ENCODE measurements around the gene SLIT1.
A peak's percentile ranks its signal among the peaks of the same experiment; 100 is the strongest.

The SLIT1 gene

DNA sequence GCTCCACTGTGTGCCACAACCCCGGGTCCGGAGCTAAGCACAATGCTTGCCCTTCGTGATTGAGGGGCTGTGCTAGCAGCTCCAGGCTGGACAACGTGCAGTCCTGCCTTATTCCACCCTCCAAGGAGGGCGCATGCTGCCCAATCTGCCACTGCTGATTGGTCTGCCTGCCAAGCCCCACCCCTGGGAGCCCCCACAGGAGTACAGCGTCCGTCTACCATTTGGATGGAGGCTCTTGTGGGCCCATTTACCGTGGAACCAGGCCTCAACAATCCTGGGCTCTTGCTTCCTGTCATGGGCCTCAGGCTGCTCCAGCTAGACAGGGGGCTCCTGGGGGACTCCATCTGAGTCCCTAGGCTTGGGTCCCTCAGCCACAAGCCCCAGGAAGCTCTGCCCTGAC, 173.3 kb downstream of the SLIT1 start:
- no peak for DNase-seq (ENCODE audit: insufficient read length, low spot score)
- no peak for FAIRE-seq

DNA sequence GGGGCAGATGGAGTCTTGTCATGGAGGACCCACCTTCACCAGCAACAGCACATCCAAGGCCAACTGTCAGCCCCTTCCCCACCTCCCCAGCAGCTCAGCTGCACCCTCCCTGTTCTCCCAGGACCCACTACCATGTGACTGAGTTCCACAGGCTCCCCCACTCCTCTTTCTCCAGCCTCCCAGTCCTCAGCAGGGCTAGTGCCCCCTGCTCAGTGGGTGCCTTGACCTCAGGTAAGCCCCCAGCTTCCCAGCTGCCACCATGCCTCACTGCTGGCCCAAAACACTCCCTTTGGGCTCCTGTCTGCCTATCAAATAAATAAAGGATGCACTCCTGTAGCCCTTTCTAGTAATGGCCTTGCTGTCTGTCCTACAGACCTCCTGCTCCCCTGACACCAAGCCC, 174.4 kb downstream of the SLIT1 start:
- FAIRE-seq (no peak), DNase-seq (ENCODE audit: insufficient read length, low spot score) (no peak)

DNA sequence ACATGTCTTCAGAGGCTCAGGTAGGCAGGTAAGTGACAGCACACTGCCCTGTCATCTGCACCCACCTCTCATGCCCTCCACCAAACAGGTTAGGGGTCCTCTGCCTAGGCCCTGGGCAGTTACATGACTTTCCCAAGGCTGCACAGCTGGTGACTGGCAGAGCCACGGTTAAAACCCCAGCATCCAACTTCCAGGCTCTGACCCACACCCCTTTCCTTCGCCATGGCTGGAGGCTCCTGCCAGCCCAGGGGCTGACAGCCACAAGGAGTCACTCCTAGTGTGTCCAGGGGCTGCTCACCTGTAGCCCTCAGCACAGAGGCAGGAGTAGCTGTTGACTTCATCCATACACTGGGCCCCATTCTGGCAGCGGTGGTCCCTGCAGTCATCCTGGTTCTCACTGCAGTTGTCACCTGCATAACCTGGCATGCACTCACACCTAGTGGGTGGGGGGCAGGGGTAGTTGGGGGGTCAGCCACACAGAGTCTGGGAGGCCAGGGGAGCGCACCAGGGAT, 175.0 kb downstream of the SLIT1 start:
- no peak for FAIRE-seq
- no peak for DNase-seq (ENCODE audit: insufficient read length, low spot score)

DNA sequence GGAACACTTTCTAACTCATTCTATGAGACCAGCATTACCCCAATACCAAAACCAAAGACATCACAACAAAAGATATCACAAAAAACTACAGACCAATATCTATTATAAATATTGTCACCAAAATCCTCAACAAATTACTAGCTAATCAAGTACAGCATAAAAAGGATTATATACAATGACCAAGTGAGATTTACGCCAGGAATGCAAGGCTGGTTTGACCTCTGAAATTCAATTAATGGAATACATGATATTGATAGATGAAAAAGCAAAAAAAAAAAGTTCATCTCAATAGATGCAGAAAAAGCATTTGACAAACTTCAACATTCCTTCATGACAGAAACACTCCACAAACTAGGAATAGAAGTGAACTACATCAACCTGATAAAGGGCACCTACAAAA, 178.3 kb downstream of the SLIT1 start:
- no peak for FAIRE-seq
- no peak for DNase-seq (ENCODE audit: insufficient read length, low spot score)

DNA sequence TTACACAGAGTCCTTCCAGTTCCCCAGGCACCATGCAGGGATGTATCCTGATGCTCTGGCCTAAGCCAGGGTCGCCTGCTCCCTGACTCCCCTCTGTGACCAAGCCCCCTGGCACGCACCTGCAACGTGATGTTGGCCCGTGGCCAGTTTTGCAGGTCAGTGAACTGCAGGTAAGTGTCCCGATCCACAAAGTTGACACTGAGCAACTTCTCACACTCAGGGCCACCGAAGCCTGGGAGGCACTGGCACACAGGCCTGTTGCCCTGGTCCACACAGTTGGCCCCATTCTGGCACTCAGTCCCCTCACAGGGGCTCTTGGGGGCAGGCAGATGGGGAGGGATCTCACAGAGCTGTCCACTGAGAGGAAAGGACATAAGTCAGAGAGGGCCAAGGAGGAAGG, 179.4 kb downstream of the SLIT1 start:
- FAIRE-seq (no peak), DNase-seq (ENCODE audit: insufficient read length, low spot score) (no peak)

DNA sequence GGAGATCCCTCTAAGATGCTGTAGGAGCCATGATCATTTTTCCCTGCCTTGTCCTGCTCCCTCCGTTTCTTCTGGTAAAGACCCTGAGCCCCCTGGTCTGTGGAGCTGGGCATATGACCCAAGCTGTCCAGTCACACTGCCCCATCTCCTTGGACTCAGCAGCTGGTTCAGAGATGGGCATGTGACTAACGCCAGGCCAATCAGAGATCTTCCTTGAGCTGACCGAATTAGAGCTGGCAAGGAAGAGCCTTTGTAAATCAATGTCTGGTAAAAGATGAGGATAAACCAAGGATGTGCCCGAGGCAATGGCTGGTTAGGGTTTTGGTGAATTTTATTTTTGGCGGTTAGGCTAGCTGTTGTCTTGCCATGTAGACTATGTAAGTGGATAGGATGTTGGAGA, 180.4 kb downstream of the SLIT1 start:
- DNase-seq (ENCODE audit: insufficient read length, low spot score) (no peak), FAIRE-seq (peak; percentile 28)

DNA sequence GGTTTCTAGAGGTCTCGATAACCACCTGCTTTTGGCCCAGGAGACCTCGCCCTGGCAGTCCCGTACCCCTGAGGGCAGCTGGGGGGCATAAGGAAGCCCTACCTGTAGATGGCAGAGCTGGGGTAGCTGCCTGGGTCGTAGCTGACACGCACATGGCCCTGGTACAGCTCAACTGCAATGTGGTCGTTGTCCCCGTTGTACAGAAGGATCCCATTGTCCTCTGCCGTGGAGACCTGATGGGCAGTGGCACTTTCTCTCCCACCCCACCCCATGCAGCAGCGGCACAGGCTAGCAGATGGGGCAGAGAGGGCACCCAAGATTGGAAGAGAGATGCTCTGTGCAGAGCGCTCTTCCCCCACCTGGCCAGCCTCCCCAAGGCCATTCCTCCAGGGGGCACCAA, 181.2 kb downstream of the SLIT1 start:
- DNase-seq (ENCODE audit: insufficient read length, low spot score), result no peak

DNA sequence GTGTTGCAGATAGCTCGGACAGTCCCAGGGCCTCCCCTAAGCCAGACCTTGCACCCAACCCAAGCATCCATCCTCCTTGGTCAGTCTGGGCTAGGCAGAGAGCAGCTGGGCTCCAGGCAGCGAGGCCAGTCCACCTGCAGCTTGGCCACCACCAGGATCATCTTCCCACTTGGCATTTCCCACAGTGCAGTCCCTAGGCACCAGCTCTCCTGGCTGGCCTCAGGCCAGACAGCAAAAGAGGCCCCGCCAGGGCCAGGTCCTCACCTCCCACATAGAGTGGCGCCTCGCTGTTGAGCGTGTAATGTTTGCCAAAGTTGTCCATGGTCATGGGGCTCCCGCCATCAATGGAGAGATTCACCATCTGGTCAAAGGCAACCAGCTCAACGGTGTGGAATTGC, 182.0 kb downstream of the SLIT1 start:
- no peak for DNase-seq (ENCODE audit: insufficient read length, low spot score)
- FAIRE-seq, result no peak

More for the DNA sequence above, 181.2 kb downstream of the SLIT1 start:
- FAIRE-seq, result no peak

DNA sequence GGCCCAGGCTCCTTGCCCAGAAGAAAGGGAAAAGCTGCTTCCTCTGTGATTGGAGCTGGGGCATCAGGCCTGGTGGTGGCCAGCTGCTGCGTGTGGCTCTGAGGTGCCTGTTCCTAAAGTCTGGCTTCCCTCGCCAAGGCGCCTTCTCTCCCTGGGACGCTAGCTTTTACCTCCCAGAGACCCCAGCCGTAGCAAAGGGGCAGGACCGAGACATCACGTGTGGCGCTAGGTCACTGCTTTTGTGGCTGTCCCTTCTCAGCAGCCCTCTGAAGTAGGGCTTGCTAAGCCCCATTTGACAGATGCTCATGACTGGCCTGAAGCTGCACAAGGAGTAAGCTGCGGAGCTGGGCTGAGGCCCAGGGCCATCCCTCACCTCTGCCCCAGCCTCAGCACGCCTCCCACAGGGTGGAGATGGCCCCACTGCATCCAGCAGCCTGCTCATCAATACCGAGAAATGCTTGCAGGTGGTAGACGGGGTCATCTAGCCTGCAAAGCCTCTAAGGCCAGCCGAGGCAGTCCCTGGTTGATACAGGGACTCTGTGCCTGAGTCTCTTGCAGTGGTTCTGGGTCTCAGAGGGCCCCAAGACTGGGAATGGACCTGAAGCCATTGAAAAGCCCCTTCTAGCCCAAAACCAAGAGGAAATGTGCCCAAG, 182.5 kb downstream of the SLIT1 start:
- no peak for DNase-seq (ENCODE audit: insufficient read length, low spot score)
- no peak for FAIRE-seq

DNA sequence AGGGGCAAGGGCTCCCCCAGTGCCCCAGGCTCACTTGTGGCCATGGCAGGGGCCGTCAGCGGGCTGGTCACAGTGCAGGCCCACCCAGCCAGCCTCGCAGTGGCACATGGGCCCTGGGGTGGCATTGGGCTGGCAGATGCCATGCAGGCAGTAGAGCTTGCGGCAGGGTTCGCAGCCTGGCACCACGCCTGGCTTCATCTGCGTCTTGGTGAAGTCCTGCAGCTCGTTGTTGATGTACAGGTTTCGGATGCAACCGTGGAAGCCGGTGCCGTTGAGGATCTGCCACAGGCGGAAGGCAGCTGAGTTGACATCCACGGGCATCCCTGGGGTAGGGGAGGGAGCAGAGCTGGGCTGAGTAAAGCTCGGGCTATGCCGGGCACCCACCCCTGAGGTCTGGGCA, 183.1 kb downstream of the SLIT1 start:
- FAIRE-seq, result no peak
- no peak for DNase-seq (ENCODE audit: insufficient read length, low spot score)

DNA sequence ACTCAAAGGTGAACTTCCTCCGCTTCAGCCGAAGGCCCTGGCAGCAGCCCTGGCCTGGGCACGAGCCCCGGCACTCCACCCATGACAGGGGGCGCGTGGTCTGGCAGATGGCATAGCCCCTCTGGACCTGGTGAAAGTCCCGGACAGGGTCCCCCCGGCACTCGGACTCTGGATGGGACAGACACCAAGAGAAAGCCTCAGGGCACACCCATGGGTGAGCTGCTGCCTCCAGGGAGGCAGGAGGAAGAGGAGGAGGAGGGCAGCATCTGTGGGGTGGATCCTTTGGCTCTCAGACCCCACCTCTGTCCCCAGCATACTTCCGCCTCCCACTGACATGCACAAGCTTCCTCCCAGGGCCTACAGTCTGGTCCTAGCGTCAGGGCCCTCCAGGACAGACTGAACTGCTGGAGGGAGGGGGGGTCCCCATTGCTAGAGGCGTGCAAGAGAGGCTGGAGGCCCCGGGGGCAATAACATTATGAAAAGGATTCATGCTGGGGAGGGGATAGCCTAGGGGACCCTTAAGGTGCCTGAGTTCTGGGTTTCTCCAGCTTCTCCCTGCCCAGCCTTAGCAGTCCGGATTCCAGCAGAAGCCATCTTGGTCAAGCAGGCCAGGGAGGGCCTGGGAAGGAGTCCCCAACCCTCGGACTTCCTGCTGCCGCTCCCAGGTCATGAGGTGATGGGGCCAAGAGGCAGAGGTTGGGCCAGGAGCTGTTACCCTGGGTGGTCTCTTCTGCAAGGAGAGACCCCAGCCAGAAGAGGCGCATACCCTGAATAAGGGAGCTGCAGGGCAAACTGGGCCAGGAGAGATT, 184.4 kb downstream of the SLIT1 start:
- FAIRE-seq, result no peak

DNA sequence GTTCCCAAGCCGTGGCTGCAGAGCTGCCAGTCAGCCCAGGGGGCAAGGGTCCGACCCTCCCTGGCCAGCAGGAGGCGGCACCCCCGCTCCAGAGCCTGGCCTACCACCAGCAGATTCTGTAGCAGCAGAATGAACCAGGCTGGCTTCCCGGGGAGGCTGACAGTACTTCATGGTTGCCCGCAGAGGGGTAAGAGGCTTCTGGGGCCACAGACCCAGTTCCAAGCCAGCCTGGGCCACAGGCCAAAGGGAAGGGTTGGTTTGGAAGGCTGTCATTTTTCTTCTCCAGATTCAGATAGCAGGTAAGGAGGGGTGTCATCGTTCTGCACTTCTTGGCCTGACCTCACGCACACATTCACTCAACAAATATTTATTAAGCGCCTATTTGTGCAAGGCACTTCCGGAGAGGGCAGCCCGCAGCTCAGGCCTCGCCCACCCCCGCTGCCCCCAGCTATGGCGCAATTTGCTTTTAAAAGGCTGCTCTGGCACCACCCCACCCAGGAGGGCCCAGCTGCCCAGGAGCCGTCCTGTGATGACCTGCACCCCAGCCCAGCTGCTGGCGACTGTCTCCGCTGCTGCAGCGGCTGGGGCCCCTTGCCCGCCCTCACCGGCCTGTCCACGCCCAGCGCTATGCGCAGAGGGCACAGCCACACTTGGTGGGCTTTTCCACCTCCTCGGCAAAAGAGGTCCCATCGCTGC, 185.1 kb downstream of the SLIT1 start:
- DNase-seq (ENCODE audit: insufficient read length, low spot score), result no peak

More for the DNA sequence above, 184.4 kb downstream of the SLIT1 start:
- DNase-seq (ENCODE audit: insufficient read length, low spot score), result no peak

DNA sequence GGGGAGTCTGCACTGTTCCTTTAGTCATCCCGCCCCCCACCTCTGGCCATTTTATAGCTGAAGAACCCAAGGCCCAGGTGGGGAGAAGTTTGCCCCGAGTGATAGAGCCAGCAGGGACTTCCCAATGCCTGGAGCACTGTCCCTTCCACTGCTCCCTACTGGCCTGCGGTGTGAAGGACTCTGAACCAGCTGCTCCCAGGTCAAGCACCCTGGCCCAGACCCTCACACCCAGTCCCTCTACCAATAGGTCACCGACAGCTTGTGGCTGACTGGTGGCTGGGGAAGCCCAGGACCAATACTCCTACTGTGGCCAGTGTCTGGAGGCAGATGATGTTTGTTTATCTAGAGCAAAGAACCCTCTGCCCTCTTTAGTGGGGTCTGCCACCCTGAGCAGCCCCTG, 185.8 kb downstream of the SLIT1 start:
- FAIRE-seq (no peak), DNase-seq (ENCODE audit: insufficient read length, low spot score) (no peak)

More for the DNA sequence above, 185.1 kb downstream of the SLIT1 start:
- FAIRE-seq, result no peak

DNA sequence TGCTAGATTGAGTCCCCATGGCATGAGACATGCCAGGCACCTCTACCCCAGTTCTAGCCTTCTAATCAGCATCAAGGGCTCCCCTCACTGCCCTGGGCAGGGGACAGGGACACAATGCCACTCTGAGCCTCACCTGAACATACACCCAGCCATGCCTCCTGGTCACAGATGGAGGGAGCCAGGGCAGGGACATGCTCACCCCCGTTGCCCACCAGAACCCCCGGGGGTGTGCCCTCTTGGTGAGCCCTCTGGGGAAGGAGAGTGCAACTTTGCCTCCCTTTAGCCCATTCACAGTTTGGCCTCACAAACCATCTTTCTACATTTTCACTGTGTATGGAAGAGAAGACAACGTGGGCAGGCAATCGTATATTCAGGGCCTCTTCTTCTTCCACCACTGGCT, 186.4 kb downstream of the SLIT1 start:
- FAIRE-seq (no peak), DNase-seq (ENCODE audit: insufficient read length, low spot score) (no peak)

DNA sequence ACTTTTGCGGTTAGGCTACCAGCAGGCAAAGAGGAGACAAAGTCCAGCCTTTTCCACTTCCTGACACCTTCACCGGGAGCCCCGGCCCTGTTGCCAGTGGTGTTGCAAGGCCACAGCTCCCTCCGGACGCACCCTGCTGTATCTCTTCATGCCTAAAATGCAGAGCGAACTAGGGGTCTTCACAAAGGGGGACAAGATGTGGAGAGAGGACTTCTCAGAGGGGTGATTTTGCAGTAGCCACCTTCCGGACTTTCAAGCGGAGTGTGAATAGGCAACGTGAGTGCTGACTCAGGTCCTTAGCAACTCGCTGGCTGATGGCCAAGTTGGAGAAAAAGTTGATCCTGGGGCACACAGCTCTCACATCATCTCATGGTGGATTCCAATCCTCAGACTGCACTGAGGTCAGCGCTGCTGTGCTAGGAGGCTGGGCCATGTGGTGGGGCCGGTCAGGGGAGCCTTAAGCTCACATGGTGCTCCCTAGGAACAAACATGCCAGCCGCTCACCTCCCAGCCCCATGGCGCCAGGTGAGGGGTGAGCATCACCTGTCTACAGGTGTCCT, 187.3 kb downstream of the SLIT1 start:
- peak; percentile 36 for DNase-seq (ENCODE audit: insufficient read length, low spot score)
- peak; percentile 73 for FAIRE-seq

DNA sequence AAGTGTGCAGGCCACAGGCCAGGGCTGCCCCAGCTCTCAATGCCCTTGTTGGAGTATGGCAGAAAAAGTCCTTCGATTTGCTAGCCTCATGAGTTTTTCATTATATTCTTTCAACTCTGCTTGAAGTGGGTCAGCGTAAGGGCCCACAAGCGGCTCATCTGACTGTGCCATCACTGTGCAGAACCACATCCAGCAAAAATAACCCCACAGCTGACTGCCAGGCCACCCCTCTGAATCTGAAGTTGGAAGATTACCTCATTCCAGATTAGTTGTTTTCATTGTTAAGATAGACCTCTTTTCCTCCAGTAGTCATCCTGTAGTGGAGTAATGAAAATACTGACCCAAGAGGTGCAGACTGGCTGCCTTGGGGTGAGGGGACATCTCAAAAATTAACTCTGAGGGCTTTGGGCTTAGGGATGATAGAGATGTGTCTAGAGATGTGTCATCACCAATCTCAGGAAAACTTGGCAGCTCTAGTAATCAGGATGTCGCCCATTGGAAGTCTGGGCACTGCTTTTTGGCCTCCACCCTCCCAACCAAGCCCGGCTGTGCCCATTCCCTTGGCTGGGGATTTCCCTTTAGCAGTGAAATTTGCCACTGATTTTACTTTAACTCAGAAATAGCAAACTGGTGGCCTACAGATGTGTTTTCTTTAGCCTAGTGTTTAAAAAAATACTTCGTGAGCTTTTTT, 189.3 kb downstream of the SLIT1 start:
- DNase-seq (ENCODE audit: insufficient read length, low spot score) (no peak), FAIRE-seq (no peak)

DNA sequence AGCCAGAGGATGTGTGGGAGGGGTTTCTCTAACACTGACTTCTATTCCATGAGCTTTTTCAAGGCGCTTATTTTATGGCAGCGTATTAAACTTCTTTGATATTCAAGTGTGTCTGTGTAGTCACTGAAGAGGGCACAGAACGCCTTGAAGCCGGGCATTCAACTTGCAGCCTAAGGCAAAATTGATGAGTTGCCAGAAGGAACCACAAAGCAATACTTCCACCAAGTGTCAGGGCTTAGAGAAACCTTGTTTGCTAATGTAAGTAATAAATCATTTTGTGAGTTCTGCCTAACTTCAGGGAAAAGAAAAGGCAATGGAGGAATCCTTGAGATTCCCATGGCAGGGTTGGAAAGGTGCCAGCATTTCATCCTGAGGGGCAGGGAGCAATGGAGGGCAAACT, 189.9 kb downstream of the SLIT1 start:
- DNase-seq (ENCODE audit: insufficient read length, low spot score), result peak; percentile 67
- peak; percentile 36 for FAIRE-seq

DNA sequence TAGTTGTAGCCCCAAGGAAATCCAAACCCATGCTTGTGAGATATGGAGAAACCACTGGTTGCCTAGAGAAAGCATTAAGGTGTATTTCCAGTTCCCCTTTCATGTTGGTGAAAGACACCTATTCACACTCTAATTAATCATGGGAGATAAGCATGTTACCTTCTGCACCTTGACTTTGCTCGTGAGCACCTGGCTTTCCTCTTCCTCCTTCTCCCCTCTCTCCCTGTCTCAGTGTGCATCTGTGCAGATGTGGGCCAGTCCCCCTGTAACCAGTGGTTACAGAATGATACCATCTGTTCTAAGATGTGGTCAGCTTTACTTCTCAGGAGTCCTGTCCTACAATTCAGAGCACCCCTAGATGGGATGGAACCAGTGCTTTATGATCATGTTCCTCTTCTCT, 193.0 kb downstream of the SLIT1 start:
- FAIRE-seq (no peak), DNase-seq (ENCODE audit: insufficient read length, low spot score) (no peak)

DNA sequence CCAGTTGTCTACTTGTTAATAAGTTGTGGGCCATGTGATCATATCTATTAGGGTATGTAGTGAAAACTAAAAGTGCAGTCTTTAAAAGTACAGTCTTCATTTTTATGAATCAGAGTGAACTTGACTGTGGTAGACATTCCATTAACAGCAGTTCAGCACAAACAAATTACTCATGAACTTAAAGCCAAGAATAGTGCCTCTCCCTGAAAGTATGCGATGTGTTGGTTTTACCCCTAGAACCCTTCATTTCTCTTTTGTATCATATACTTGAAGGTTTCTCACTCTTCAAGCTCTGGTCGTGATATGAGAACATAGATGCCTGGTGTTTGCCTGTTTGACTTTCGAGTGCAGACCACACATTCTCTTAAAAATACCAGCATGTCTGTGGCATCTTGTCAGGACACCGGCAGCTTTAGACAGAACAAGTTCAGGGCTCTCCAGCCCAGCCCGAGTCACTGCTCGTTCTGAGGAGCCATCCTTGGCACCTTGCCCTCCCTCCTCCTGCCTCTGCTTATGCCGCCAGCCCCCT, 194.4 kb downstream of the SLIT1 start:
- no peak for FAIRE-seq
- no peak for DNase-seq (ENCODE audit: insufficient read length, low spot score)

DNA sequence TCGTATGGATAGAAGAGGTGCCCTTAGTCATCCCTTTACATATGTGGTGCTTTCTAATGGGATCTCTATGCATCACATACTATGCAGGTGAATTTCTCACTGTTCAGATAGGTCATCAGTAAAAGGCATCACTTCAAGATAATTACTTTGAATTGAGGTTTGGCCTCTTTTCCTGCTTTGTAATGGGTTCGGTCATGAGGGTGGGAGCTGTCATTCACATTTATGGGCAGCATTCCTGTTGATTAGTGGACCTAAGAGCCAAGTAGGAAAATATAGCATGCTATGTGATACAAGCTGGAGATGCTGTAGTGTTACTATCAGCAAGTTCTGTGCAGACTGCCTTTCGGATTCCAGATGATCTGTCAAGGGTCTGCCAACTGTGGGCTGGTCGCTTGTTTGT, 197.3 kb downstream of the SLIT1 start:
- FAIRE-seq (no peak), DNase-seq (ENCODE audit: insufficient read length, low spot score) (no peak)

DNA sequence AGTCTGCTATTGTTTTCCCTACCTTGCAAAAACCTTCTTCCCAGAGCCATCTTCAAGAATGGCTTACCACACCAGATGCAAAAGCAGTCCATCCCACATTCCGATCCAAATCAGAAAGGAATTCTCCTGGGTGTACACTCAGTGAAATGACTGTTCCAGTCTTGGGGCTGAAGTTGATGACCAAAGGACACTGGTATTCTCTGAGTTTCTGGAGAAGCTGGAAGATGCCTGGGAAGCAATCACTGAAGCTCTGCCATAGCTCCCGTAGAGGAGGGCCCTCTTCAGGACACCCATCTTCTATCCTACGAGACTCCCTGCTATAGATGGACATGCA, 197.9 kb downstream of the SLIT1 start:
- FAIRE-seq (no peak), DNase-seq (ENCODE audit: insufficient read length, low spot score) (no peak)

Measured in HTR-8/SVneo (cell line).